ENCODE measurements around the gene CAP1.

DNA sequence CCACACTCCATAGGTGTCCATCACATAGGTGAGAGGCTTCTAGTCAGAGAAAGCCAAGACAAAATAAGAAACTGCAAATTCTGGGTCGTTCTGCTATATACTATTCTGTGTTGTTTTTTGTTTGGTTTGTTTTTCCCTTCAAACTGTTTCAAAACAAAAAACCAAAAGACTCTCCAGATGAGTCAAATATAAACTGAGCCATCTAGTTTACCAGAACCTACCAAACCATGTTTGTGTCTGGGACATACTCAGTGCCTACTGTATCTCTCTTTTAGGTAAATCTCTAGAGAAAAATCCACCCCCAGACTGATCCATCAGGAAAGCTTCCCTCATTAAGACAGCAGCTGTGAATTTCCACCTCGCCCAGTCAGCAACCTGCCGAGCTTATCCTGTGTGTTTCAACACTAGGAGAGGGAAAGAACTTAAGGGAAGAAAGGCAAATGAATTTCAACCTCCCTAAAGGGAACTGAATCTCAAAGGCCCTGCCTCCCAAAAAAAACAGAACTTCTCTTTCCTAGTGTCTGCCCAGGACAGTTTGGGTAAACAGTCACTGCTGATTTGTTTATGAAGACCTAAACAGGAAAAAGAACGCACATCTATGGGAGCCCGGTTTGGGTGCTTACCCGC, 39.4 kb downstream of the CAP1 start:
- TF ChIP-seq EP300 (IDR thresholded peaks at IDR 0.05) (no peak), POLR2AphosphoS5 (IDR thresholded peaks at IDR 0.05) (no peak)
- TF ChIP-seq, protein P1, sequence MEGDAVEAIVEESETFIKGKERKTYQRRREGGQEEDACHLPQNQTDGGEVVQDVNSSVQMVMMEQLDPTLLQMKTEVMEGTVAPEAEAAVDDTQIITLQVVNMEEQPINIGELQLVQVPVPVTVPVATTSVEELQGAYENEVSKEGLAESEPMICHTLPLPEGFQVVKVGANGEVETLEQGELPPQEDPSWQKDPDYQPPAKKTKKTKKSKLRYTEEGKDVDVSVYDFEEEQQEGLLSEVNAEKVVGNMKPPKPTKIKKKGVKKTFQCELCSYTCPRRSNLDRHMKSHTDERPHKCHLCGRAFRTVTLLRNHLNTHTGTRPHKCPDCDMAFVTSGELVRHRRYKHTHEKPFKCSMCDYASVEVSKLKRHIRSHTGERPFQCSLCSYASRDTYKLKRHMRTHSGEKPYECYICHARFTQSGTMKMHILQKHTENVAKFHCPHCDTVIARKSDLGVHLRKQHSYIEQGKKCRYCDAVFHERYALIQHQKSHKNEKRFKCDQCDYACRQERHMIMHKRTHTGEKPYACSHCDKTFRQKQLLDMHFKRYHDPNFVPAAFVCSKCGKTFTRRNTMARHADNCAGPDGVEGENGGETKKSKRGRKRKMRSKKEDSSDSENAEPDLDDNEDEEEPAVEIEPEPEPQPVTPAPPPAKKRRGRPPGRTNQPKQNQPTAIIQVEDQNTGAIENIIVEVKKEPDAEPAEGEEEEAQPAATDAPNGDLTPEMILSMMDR (IDR thresholded peaks at IDR 0.05): no peak

All from upper lobe of left lung (tissue), 4 donors.